ENCODE results near the gene SLC45A2. TPM values are rescaled to one million over a fixed set of nuclear protein-coding genes. Genes with fewer than 3 reads are reported as not detected.

SLC45A2 gene
- total and polyA plus RNA-seq, 9 of the 15 experiments (the other 6 are each of a cell fraction or from before 2014, with no cell fraction given): 0.03 to 0.29 (median 0.14) TPM; not detected in 4

- no peak for TF ChIP-seq ZNF407 (IDR thresholded peaks at IDR 0.05; ENCODE audit: low read depth)
- TF ChIP-seq ZNF592 (IDR thresholded peaks at IDR 0.05): no peak; the same call in 1 of the 2 replicates
- 0 out of 2 replicates have a peak, but pooled peaks have one; percentile 38 for TF ChIP-seq ETS1 (conservative IDR thresholded peaks at IDR 0.05; ENCODE audit: control insufficient read depth, low read depth, low read length)
- TF ChIP-seq NELFE (IDR thresholded peaks at IDR 0.05; ENCODE audit: insufficient read depth, insufficient read length): no peak
- peak; percentile 35; the same call in 1 of the 2 replicates for TF ChIP-seq PHB (CRISPR knock-in tag; IDR thresholded peaks at IDR 0.05)
- TF ChIP-seq HMG20A (CRISPR knock-in tag; conservative IDR thresholded peaks at IDR 0.05): no peak
- TF ChIP-seq MAFF (IDR thresholded peaks at IDR 0.05; ENCODE audit: low read length): no peak; the same call in 1 of the 2 replicates
- no peak for TF ChIP-seq RHOXF2B (CRISPR knock-in tag; conservative IDR thresholded peaks at IDR 0.05)
- no peak for TF ChIP-seq CHD2 (IDR thresholded peaks at IDR 0.05; ENCODE audit: low read depth, low read length)
- peak; percentile 36; the same call in 1 of the 2 replicates for TF ChIP-seq KAT7 (CRISPR knock-in tag; IDR thresholded peaks at IDR 0.05; ENCODE audit: borderline replicate concordance)
- no peak for TF ChIP-seq ZNF77 (CRISPR knock-in tag; IDR thresholded peaks at IDR 0.05)
- no peak for TF ChIP-seq ZC3H11A (IDR thresholded peaks at IDR 0.05; ENCODE audit: low read depth, low read length)
- no peak for TF ChIP-seq GTF2E2 (tag; IDR thresholded peaks at IDR 0.05)
Measured at GRCh38 chr5:34007621-34008600, 23.4 kb upstream of the SLC45A2 start, which contains the start of gene AMACR (continued).

All from K562 (cell line).